ENCODE data around the gene TSACC.
"Not testable (repeated sequence)": the region's sequence is repeated elsewhere in the genome, so short reads cannot be mapped to it uniquely, and the experiment has no call there.

TSACC gene

DNA sequence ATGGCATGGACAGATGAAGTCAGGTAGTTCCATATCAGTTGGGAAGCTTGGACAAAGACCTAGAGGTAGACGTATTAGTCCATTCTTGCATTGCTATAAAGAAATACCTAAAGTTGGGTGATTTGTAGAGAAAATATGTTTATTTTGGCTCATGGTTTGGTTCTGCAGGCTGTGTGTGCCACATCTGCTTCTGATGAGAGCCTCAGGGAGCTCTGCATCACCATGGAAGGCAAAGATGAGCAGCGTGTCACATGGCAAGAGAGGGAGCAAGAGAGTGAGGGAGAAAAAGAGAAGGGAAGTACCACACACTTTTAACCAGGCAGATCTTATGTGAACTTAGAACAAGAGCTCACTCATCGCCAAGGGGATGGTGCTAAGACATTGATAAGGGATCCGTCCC lies 9.0 kb downstream of the TSACC start:
- DNase-seq: no peak

DNA sequence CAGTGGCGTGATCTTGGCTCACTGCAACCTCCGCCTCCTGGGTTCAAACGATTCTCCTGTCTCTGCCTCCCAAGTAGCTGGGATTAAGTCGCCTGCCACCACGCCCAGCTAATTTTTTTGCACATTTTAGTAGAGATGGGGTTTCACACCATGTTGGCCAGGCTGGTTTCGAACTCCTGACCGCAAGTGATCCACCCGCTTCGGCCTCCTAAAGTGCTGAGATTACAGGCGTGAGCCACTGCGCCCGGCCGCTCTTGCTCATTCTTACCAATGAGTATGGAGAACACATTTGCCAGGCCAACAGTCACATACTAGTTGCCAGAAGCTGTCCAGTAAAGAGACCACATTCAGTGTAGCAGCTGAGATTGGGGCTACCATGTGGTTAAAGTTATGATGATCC lies 14.2 kb downstream of the TSACC start:
- DNase-seq: not testable (repeated sequence)

DNA sequence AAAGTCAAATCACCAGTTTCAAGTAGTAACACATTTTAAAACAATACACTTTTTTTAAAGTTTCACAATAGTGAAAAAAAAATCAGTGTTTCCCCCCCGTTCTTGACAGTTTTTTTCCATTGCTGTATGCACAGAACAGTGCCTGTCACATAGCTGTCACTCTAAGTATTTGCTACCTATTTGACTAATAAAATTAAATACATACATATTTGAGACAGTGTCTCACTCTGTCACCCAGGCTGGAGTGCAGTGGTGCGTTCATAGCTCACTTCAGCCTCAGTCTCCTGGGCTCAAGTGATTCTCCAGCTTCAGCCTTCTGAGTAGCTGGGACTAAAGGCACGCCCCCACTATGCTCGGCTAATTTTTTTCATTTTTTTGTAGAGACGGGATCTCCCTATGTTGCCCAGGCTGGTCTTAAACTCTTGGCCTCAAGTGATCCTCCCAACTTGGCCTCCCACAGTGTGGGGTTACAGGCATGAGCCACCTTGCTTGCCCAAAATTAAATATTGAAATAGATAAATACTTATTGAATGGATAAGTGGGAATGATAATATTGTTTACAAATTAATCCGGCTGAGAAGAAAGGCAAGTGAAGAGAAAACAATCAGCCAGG lies 18.0 kb downstream of the TSACC start:
- no peak for DNase-seq

DNA sequence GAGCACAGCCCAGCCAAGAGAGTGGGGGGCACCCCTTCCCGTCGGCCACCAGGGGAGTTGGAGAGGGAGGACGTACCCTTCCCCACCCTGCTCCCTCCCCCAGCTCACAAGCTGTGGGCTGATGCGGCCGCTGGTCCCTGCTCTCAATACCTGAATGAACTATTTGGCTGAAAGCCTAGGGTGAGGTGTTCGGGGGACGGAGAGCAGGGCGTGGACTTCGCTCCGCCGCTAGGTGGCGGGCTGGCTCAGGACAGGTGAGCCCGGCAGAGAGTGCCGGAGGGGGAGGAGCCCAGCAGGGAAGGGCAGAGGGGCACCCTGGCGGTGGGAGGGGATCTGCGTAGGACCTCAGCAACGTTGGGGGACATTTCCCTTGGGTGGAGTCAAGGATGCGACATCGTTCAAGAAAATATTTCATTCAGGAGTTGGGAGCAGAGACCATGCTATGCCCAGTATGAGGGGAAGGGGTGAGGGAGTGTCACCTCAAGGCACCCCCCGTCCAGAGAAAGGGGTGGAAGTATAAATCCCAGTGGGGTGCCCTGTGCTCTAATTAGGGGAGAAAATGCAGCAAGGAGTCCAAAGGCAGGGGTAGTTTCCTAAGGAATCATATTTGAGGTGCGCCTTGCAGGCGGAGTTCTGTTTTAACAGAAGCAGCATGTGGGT lies 18.7 kb downstream of the TSACC start:
- DNase-seq: peak; percentile 44 to 46

DNA sequence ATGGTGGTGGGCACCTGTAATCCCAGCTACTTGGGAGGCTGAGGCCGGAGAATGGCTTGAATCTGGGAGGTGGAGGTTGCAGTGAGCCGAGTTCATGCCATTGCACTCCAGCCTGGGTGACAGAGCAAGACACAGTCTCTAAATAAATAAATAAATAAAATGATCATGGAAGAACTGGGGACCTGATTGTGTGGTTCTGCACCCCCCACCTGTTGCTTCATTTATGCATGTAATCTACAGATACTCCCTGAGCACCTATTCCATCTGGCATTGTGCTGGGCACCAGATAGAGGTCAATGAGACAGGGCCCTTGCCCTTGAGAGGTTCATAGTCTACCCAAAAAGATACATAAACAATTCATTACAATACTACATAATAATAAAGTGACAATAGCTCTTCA lies 19.7 kb downstream of the TSACC start:
- no peak for DNase-seq

DNA sequence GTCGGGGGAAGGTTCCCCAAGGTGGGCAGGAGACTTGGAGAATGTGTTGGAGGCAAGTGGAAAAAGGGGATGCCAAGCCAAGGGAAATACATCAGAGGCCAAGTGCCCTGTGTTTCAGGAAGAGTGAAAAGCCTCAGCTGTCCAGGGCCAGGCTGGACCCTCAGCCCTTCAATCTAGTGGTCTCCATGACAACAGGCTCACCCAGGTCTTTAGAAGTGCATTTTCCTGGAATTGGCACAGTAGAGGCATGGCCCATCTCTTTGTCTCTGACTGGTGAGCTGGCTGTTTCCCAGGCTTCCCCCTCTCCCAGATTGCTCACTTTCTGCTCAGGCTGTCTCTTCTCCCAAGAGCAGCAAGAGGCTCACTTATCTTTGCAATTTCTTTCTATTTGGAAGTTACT lies 20.3 kb downstream of the TSACC start:
- no peak for DNase-seq

DNA sequence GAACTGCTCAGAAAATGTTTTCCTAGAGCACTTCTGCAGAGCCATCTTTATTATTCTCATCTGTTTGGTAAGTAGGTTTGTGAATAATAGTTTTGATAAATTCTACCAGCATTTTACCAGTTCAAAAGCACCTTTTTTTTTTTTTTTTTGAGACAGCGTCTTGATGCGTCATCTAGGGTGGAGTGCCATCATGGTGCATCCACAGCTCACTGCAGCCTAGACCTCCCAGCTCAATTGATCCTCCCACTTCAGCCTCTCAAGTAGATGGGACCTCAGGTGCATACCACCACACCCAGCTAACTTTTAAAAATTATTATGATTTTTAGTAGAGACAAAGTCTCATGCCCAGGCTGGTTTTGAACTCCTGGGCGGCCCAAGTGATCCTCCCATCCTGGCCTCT lies 20.9 kb downstream of the TSACC start:
- no peak for DNase-seq

DNA sequence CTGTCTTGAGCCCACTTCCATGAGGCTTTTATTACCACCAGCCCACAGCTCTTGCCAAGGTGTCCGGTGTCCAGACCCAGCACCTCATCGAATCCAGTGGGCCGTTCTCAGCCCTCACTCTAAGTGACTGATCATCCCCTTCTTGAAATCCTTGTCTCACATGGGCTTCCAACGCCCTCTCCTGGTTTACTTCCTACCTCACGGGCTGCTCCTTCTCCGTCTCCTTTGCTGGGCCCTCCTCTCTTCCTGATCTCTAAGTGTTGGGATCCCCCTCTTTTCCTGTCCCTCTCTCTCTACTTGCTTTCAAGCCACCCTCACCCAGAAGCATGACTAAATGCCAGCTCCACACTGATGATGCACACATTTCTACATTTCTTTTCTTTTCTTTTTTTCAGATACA lies 21.6 kb downstream of the TSACC start:
- DNase-seq: no peak

DNA sequence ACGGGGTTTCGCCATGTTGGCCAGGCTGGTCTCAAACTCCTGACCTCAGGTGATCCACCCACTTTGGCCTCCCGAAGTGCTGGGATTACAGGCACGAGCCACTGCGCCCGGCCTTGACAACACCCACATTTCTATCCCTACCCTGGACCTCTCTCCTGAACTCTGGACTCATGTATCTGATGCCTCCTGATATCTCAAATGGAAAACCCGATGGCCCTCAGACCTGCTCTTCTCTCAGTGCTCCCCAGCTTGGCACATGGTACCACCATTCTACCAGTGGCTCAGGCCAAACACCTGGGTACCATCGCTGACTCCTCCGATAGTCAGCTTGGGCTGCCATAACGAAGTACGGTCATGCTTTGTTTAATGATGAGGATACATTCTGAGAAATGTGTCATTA lies 22.2 kb downstream of the TSACC start:
- DNase-seq: no peak

DNA sequence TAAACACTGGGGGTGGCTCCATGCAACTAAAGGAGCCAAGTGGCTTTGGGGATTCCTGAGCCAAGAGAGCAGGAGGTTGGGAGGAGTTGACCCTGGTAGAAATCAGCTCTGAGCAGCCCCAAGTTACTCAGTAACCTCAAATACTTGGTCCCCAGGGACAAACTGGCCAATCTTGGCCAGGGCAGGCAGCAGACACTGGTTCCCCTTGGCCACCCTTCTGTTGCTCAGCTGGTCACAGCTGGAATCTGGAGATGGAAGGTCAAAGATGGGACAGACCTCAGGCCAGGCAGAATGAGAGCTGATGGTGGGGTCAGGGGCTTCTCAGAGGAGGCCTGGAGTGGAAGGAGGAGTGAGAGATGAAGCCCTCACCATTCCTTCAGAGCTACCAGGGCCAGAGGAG lies 27.4 kb downstream of the TSACC start:
- no peak for DNase-seq

DNA sequence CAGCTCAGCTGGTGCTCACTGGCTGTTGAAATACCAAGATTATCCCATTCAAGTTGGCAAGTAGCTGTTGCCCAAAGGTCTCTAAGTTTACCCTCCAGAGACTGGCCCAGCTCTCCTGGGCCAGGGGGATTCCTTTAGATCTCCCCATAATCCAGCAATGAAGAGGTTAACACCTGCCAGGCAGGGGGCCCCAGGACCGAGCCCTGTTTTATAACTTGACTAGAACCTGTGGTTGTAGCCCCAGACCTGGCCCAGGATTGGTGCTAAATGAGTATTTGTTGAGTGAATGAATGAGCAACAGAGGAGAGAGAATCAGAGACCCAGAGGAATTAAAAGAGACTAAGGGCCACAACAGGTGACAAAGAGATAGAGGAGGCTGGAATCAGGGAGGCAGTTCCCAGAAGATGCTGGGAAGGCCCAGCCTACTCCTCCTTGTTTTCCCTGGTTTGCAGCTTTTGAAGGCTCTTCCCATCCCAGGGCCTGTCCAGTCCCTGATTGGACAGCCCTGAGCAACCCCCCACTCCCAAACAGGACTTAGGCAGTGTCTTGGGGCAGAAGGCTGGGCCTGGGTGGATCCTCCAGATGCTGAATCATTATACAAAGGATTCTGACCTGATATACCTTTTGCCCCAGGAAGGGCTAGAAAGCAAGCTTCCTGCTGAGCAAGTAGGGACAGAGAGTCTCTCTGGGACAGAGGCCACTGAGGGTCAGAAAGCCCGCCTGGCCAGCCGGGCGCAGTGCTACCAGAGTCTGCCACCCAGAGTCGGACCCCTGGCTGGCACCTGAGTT lies 28.2 kb downstream of the TSACC start:
- DNase-seq: no peak

DNA sequence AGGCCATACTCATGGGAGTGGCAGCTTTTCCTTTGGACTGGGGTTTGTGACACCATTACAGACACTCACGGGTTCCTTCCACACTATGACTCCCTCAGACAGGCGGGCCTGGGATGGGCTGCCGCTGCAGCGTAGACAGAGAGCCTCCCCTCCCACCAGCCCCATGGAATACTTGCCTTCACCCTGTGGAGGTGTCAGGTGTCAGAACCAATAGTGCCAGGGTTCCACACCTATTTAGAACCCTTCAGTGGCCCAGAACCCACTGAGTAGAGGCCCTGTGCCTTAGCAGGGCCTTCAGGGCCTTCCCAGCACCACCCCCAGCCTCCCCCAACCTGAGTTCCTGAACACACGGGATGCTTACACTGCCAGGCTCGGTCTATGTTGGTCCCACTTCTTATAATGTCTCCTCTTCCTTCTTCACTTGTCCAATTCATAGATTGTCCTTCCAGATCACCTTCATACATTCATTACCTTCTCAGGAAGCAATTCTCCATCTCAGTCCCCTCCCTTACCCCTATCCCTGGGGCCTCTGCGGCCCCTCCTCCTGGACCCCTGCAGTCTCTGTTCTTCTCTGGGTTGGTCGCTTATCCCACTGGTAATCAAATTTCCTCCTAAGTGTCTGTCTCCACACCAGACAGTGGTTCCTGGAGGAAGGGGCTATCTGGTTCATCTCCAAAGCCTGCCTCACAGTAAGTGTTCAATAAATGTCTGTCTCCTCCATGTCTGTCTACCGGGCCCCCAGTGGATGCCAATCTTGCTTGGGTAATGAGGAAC lies 29.2 kb downstream of the TSACC start:
- no peak for DNase-seq

DNA sequence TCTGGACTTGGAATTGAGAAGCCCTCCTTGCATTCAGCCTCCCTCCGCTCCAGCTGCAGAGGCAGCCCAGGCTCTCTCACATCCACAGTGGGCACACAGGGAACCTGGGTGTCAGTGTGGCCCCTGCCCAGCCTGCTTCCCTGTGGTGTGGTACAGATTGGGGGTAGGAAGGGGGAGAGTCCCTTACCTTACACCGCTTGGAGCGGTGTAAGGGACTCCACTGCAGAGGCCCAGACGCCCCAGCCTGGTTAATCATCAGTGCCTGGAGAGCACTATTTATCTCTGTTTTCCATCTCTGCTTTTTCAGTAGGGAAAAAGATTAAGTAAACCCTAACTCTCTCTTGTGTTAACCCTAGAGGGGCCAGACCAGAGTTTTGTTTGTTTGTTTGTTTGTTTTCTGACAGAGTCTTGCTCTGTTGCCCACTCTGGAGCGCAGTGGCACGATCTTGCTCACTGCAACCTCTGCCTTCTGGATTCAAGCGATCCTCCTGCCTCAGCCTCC lies 29.9 kb downstream of the TSACC start:
- no peak for DNase-seq

DNA sequence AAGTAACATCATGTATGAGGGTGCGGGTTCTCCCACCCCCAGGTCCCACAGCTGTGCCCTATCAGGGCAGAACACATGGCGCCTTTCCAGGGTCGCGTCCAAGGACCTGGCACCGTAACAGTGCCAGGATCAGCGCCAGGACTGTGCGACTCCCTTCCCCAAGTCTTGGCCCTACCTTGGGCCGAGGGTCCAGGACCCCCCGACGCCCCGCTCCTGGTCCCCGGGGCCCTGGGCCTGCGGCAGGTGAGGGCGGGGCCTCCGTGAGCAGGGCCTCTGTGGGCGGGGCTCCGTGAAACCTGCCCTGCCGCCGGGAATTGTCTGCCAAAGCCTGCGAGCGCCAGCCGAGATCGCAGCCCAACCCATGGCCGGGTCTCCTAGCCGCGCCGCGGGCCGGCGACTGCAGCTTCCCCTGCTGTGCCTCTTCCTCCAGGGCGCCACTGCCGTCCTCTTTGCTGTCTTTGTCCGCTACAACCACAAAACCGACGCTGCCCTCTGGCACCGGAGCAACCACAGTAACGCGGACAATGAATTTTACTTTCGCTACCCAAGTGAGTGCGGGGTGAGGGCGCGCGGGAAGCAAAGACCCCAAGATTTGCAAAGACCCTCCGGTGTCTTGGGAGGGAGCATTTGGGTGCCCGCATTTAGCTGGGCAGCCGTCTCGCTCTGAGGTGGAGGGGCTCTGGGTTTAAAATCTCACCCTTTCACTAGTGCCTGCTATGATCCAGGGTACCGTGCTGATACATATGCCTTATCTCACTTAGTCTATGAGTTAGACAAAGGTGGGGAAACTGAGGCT lies 30.8 kb downstream of the TSACC start, which contains the start of gene RHBG:
RHBG (plus strand) TSS at position 323 of the 796 bp plus-strand sequence; CDS start at position 362, 39 bp downstream.
- DNase-seq: peak; percentile 6 to 14

DNA sequence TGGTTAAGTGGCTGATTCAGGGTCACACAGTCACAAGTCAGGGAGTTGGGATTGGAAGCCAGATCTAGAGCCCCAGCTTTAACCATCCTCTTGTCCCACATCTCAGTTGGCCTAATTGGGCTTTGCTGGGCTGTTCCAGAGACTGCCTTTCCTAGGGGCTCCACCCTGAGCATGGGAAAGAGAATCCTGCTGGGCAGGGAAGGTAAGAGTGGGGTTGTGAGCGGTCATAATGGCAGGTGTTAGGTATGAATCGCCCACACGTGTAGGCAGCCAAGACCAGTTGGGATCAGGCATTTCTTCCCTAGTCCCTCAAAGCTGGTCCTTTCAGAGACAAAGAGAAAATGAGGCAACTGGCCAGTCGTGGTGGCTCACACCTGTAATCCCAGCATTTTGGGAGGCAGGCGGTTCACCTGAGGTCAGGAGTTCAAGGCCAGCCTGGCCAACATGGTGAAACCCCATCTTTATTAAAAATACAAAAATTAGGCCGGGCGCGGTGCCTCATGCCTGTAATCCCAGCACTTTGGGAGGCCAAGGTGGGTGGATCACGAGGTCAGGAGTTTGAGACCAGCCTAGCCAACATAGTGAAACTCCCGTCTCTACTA lies 31.5 kb downstream of the TSACC start:
- not testable (repeated sequence) for DNase-seq

DNA sequence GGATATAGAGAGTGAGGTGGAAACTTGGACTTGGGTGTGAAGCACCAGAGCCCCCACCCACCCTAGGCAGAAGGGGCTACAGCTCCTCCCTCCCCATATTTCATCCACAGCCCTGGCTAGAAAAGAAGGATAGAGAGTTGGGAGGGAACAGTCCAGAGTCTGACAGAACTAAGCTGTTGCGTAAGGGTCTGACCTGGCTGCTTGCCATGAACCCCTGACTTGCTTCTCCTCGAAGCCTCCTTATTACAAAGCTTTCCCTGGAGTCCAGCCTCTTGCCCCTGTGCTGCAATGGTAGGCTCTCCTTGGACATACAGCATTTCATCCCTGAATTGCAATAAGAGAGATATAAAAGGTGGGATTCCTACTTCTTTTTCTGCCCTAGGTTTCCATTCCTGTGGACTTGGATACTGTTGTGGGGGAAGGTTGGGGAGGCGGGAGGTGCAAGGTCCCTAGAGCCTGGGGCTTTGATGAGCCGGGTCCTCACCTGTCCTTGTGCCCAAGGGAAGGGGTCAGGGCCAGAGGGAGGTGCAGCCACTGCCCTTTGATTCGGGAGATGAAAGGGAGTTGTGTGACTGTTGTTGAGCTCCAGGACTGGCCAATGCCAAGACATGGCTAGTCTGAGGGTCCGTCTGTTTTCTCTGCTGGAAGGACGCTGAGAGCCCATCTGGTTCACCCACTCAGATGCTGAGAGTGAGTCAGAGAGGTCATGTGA lies 33.4 kb downstream of the TSACC start:
- DNase-seq: no peak

DNA sequence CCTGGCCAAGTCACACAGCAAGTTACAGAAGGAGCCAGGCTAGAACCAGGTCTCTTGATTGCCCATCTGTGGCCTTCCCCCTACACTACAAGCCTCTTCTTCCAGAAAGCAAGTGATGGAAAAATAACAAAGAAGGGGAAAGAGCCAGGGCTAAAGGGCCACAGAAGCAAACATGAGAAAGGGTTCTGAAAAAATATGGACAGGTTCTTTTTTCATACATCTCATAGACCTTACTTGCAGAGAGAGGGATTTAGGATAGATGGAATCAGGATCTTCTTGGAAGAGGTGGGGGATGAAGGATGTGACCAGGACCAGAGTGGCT lies 33.9 kb downstream of the TSACC start:
- no peak for DNase-seq

DNA sequence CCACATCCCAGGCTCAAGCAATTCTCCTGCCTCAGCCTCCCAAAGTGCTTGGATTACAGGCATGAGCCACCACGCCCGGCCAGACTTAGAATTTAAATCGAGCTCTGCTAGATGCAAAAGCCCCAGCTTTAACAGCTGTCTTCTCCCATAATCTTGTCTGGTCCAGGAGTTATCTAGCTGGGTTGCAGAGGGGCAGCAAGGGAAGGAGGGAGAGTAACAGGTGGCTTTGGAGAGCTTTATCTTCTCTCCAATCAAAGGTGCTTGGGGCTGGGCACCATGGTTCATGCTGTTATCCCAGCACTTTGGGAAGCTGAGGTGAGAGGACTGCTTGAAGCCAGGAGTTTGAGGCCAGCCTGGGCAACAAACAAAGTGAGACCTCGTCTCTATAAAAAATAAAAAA lies 34.5 kb downstream of the TSACC start:
- DNase-seq: no peak

DNA sequence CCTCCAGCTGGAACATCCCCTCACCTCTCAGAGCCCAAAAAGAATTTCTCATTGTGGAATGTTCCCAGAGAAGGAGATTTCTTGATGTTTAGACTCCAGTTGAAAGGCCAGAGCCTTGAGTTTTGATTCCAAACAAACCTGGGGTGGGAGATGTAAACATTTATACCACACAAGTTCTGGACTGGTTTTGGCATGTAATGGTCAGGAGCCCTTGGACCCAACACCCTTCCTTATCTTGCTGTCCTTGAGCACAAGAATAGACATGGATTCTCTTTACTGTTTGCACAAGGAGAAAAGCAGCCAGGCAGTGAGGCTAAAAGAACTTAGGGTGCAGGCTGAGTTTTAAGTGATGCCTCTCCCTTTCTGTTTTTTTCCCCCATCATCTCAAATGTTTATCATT lies 35.2 kb downstream of the TSACC start:
- no peak for DNase-seq

DNA sequence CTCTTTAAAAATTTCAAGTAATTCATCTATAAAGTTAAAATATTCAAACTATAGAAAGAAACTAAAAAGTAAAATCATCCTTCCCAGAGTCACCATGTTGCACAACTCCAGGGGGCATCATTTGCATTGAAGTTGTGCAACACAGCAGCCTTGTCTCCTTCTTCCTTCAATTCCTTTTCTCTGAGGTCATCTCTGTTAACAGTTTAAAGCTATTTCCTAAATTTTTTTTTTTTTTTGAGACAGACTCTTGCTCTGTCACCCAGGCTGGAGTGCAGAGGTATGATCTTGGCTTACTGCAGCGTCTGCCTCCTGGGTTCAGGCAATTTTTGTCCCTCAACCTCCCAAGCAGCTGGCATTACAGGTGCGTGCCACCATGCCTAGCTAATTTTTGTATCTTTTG lies 37.8 kb downstream of the TSACC start:
- DNase-seq: no peak

Measured in activated CD4-positive, alpha-beta T cell treated with anti-CD3 and anti-CD28 coated beads, Interleukin-2, amount 50 U/mL, for 4 hours (primary cell).